ENCODE data around the gene PHF20.

GRCh38 chr20:35831971-35832370 is 60.2 kb downstream of the PHF20 start:
- TF ChIP-seq CTCF (IDR thresholded peaks at IDR 0.05), result no peak
- TF ChIP-seq IRF2 (CRISPR knock-in tag; IDR thresholded peaks at IDR 0.05; ENCODE audit: borderline replicate concordance, low read depth), result no peak
- no peak for TF ChIP-seq ATF1 (CRISPR knock-in tag; IDR thresholded peaks at IDR 0.05)
- TF ChIP-seq ZNF232 (CRISPR knock-in tag; IDR thresholded peaks at IDR 0.05), result no peak
- no peak for TF ChIP-seq ZNF121 (CRISPR knock-in tag; IDR thresholded peaks at IDR 0.05)
- TF ChIP-seq, protein P1, sequence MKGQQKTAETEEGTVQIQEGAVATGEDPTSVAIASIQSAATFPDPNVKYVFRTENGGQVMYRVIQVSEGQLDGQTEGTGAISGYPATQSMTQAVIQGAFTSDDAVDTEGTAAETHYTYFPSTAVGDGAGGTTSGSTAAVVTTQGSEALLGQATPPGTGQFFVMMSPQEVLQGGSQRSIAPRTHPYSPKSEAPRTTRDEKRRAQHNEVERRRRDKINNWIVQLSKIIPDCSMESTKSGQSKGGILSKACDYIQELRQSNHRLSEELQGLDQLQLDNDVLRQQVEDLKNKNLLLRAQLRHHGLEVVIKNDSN (CRISPR knock-in tag; IDR thresholded peaks at IDR 0.05), result no peak
- no peak for TF ChIP-seq ELF4 (CRISPR knock-in tag; IDR thresholded peaks at IDR 0.05; ENCODE audit: low read depth)
- no peak for TF ChIP-seq TCF7 (CRISPR knock-in tag; IDR thresholded peaks at IDR 0.05; ENCODE audit: low read depth)
- no peak for TF ChIP-seq HMGXB4 (CRISPR knock-in tag; IDR thresholded peaks at IDR 0.05)
- TF ChIP-seq E2F5 (CRISPR knock-in tag; IDR thresholded peaks at IDR 0.05), result no peak
- no peak for TF ChIP-seq ESRRA (CRISPR knock-in tag; IDR thresholded peaks at IDR 0.05; ENCODE audit: borderline replicate concordance)
- no peak for TF ChIP-seq NR2C2 (CRISPR knock-in tag; IDR thresholded peaks at IDR 0.05)
